ENCODE data around the gene CKM.

CKM gene

DNA sequence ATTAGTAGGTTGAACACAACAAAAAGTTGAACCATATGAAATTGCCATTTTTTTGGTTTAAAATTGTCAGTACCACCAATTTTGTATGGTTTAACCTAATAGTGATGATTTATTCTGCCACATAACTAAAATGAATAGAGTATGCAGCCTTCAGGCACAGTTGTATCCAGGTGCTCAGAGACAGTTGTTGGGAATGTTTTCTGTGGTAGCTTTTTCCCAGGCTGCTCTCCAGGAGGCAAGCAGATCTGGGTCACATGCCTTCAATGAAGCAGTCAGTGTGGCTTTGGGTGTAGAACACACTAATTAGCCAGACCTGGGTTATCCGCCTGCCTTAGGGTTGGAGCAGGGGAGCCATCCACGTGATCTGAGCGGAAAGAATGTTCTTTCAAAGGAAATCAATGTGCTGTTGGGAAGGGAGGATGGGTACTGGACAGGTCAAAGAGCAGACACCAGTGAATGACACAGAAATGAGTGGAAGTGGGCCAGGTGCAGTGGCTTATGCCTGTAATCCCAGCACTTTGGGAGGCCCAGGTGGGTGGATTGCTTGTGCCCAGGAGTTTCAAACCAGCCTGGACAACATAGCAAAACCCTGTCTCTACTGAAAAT, 43.0 kb downstream of the CKM start:
- H3F3A ChIP-seq (ENCODE audit: insufficient read depth, low read length): no peaks in the 10 kb centered on the region
- TF ChIP-seq, protein P1, sequence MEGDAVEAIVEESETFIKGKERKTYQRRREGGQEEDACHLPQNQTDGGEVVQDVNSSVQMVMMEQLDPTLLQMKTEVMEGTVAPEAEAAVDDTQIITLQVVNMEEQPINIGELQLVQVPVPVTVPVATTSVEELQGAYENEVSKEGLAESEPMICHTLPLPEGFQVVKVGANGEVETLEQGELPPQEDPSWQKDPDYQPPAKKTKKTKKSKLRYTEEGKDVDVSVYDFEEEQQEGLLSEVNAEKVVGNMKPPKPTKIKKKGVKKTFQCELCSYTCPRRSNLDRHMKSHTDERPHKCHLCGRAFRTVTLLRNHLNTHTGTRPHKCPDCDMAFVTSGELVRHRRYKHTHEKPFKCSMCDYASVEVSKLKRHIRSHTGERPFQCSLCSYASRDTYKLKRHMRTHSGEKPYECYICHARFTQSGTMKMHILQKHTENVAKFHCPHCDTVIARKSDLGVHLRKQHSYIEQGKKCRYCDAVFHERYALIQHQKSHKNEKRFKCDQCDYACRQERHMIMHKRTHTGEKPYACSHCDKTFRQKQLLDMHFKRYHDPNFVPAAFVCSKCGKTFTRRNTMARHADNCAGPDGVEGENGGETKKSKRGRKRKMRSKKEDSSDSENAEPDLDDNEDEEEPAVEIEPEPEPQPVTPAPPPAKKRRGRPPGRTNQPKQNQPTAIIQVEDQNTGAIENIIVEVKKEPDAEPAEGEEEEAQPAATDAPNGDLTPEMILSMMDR (IDR thresholded peaks at IDR 0.05; ENCODE audit: low read length): no peak
- TF ChIP-seq EZH2 (IDR thresholded peaks at IDR 0.05; ENCODE audit: borderline replicate concordance, low read length): no peak

DNA sequence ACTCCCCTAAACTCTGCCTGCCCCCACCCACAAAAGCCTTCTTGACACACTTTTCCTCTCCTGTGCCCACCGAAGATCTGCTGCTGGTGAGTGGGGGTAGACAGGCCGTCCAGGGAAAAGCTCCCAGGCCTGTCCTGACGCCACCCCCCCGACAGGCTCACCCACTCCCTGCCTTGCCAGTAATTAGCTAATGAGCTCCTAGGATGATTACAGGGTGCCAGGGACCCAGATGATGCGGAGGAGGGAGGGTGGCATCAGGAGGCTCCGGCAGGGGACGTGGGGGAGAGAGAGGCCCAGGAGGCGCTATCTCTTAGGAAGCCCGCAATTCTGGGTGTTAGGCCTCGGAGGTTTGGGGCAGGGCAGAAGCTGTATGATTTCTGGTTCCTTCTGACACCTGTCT, 44.6 kb downstream of the CKM start:
- peaks cover 9% of the 10 kb centered on the region for H3K36me3 ChIP-seq (ENCODE audit: insufficient read depth, low read length)
- H4K20me1 ChIP-seq (ENCODE audit: insufficient read depth, low read length): no peaks in the 10 kb centered on the region
- H3K79me2 ChIP-seq (ENCODE audit: insufficient read depth, low read length): no peaks in the 10 kb centered on the region
- no peaks in the 10 kb centered on the region for H3K9me3 ChIP-seq (ENCODE audit: low read length)
- no peak overlapping the region for H3K9ac ChIP-seq (ENCODE audit: low read length)
- H3K4me3 ChIP-seq (ENCODE audit: low read depth, low read length, poor library complexity, severe bottlenecking): no peak overlapping the region
- no peak overlapping the region for H3K4me2 ChIP-seq (ENCODE audit: low read length)
- no peaks in the 10 kb centered on the region for H3K9me2 ChIP-seq (ENCODE audit: low read depth, low read length)
- H3K27ac ChIP-seq (ENCODE audit: low read depth, low read length, poor library complexity, severe bottlenecking): no peak overlapping the region
- H3F3A ChIP-seq (ENCODE audit: insufficient read depth, low read length): no peaks in the 10 kb centered on the region
- no peak for TF ChIP-seq EZH2 (IDR thresholded peaks at IDR 0.05; ENCODE audit: borderline replicate concordance, low read length)
- TF ChIP-seq, protein P1 (IDR thresholded peaks at IDR 0.05; ENCODE audit: low read length): no peak
- peaks cover 25% of the 10 kb centered on the region for H3K4me1 ChIP-seq (ENCODE audit: insufficient read depth, low read length, severe bottlenecking)
- no peaks in the 10 kb centered on the region for H3K27me3 ChIP-seq (ENCODE audit: insufficient read depth, low read length)
- H2AFZ ChIP-seq (ENCODE audit: low read length): no peak overlapping the region

More for the DNA sequence above, 43.0 kb downstream of the CKM start:
- Histone ChIP-seq H3K9me3 (ENCODE audit: low read length) (0 out of 2 replicates have a peak, but pooled peaks cover 3% of the 10 kb centered on the region), H4K20me1 (ENCODE audit: insufficient read depth, low read length) (no peaks in the 10 kb centered on the region), H3K27me3 (ENCODE audit: insufficient read depth, low read length) (no peaks in the 10 kb centered on the region), H3K4me1 (ENCODE audit: insufficient read depth, low read length, severe bottlenecking) (peaks cover 22% of the 10 kb centered on the region), H3K79me2 (ENCODE audit: insufficient read depth, low read length) (no peaks in the 10 kb centered on the region), H3K9ac (ENCODE audit: low read length) (no peak overlapping the region), H3K4me2 (ENCODE audit: low read length) (no peak overlapping the region), H2AFZ (ENCODE audit: low read length) (no peak overlapping the region), H3K27ac (ENCODE audit: low read depth, low read length, poor library complexity, severe bottlenecking) (no peak overlapping the region), H3K4me3 (ENCODE audit: low read depth, low read length, poor library complexity, severe bottlenecking) (no peak overlapping the region), H3K36me3 (ENCODE audit: insufficient read depth, low read length) (peaks cover 16% of the 10 kb centered on the region), H3K9me2 (ENCODE audit: low read depth, low read length) (no peaks in the 10 kb centered on the region)

DNA sequence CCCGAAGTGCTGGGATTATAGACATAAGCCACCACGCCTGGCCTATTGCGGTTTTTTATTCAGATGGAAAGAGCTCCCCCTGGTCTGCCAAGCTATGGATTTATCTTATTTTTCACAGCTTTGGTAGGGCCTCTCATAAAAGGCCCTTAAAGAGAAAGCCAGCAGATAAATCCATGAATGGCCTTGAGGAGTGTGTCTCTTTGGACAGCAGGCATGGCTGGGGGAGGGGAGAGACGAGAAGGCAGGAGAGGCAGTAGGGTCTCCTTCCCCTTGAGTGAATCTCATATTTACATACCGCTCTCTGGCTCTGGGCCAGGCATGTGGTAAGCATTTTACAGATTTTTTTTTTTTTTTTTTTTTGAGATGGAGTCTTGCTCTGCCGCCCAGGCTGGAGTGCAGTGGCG, 46.4 kb downstream of the CKM start:
- H4K20me1 ChIP-seq (ENCODE audit: insufficient read depth, low read length): no peaks in the 10 kb centered on the region
- peak overlapping the region; percentile 61 for H3K4me2 ChIP-seq (ENCODE audit: low read length)
- H3K79me2 ChIP-seq (ENCODE audit: insufficient read depth, low read length): no peaks in the 10 kb centered on the region
- peak overlapping the region; percentile 26; the same call in 1 of the 2 replicates for H3K9ac ChIP-seq (ENCODE audit: low read length)
- peaks cover 15% of the 10 kb centered on the region; the same call in 1 of the 2 replicates for H3K36me3 ChIP-seq (ENCODE audit: insufficient read depth, low read length)
- no peak overlapping the region for H2AFZ ChIP-seq (ENCODE audit: low read length)
- TF ChIP-seq, protein P1 (IDR thresholded peaks at IDR 0.05; ENCODE audit: low read length): no peak
- no peak for TF ChIP-seq EZH2 (IDR thresholded peaks at IDR 0.05; ENCODE audit: borderline replicate concordance, low read length)
- no peaks in the 10 kb centered on the region for H3K9me3 ChIP-seq (ENCODE audit: low read length)
- peaks cover 25% of the 10 kb centered on the region for H3K4me1 ChIP-seq (ENCODE audit: insufficient read depth, low read length, severe bottlenecking)
- H3K4me3 ChIP-seq (ENCODE audit: low read depth, low read length, poor library complexity, severe bottlenecking): peak overlapping the region; percentile 22
- H3F3A ChIP-seq (ENCODE audit: insufficient read depth, low read length): no peaks in the 10 kb centered on the region
- H3K27ac ChIP-seq (ENCODE audit: low read depth, low read length, poor library complexity, severe bottlenecking): peak overlapping the region; percentile 80
- no peaks in the 10 kb centered on the region for H3K9me2 ChIP-seq (ENCODE audit: low read depth, low read length)
- H3K27me3 ChIP-seq (ENCODE audit: insufficient read depth, low read length): no peaks in the 10 kb centered on the region
